ENCODE results near the gene HESX1. TPM values are rescaled to one million over a fixed set of nuclear protein-coding genes. Genes with fewer than 3 reads are reported as not detected.
A peak's percentile ranks its signal among the peaks of the same experiment; 100 is the strongest.

The HESX1 gene
- total RNA-seq, 1 donor = 0.52 TPM

DNA sequence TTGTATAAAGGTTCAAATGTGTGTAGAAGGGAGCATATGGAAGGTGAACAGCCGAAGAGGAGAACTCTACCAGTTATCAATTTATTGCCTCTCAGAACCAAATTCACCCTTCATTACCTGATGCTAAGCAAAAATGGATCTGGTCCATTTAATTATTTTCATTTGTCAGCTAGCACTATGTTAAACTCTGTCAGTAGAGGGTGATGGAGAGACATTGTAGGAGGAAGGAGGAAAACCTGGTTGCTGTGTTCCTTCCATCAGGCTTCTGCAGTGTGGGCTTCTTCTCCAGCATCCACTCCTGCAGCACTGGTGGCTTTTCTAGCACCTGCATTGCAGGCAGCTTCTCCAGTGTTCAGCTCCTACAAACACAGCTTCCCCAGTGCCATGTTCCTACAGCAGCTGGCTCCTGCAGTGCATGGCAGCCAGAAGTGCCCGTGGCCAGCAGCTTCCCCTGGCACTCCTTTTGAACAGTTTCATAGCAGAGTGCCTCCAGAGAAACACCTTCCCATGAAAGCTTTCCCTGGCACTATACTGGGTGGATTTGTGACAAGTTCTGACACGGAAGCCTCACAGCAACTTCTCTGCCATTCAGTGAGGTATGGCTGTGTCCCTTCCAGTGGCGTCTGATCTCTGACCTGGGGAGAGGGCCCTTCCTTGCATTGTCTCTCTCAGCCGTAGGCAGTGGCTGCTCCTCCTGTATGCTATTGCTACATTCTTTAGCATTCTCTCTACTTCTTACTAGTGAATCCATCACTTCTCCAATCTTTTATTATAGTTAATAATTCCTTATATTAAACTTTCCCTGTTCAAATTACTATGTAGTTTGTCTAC is 20.0 kb downstream of the HESX1 start:
- H3K4me1 ChIP-seq (ENCODE audit: insufficient read depth, low read length) = peaks cover 7% of the 10 kb centered on the region
- no peaks in the 10 kb centered on the region for H3K27me3 ChIP-seq (ENCODE audit: insufficient read depth, low read length)
- no peaks in the 10 kb centered on the region for H3K9me3 ChIP-seq (ENCODE audit: low read depth, low read length)
- H3K4me3 ChIP-seq (ENCODE audit: low read length) = no peak overlapping the region

GRCh38 chr3:57176045-57176444 is 23.7 kb downstream of the HESX1 start:
- Histone ChIP-seq H3K27me3 (ENCODE audit: insufficient read depth, low read length) (no peaks in the 10 kb centered on the region), H3K4me3 (ENCODE audit: low read length) (no peak overlapping the region), H3K9me3 (ENCODE audit: low read depth, low read length) (no peaks in the 10 kb centered on the region), H3K4me1 (ENCODE audit: insufficient read depth, low read length) (peaks cover 24% of the 10 kb centered on the region)

- Histone ChIP-seq H3K4me1 (ENCODE audit: insufficient read depth, low read length) (peaks cover 33% of the 10 kb centered on the region), H3K27me3 (ENCODE audit: insufficient read depth, low read length) (peaks cover 5% of the 10 kb centered on the region), H3K4me3 (ENCODE audit: low read length) (no peak overlapping the region), H3K9me3 (ENCODE audit: low read depth, low read length) (no peaks in the 10 kb centered on the region)
Observed at GRCh38 chr3:57173687-57174086, 26.1 kb downstream of the HESX1 start.

DNA sequence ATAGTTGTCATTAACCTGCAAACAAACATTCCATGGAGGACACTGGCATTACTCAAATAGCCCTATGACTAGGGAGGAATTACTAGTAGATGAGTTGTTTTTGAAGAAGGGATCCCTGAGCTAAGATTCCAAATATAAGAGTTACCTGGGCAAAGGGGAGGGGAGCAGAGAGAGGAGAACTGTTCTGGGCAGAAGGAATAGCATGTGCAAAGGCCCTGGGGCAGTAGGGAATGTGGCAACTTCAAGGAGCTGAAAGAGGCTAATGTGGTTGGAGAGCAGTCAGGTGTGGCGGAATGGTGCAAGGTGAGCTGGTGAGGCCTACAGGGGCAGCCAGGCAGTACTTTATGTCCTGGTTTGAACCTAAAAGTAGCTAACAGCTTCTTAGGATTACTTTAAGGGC is 28.8 kb downstream of the HESX1 start:
- Histone ChIP-seq H3K4me3 (ENCODE audit: low read length) (no peak overlapping the region), H3K9me3 (ENCODE audit: low read depth, low read length) (no peaks in the 10 kb centered on the region), H3K27me3 (ENCODE audit: insufficient read depth, low read length) (peaks cover 28% of the 10 kb centered on the region), H3K4me1 (ENCODE audit: insufficient read depth, low read length) (peaks cover 33% of the 10 kb centered on the region)

DNA sequence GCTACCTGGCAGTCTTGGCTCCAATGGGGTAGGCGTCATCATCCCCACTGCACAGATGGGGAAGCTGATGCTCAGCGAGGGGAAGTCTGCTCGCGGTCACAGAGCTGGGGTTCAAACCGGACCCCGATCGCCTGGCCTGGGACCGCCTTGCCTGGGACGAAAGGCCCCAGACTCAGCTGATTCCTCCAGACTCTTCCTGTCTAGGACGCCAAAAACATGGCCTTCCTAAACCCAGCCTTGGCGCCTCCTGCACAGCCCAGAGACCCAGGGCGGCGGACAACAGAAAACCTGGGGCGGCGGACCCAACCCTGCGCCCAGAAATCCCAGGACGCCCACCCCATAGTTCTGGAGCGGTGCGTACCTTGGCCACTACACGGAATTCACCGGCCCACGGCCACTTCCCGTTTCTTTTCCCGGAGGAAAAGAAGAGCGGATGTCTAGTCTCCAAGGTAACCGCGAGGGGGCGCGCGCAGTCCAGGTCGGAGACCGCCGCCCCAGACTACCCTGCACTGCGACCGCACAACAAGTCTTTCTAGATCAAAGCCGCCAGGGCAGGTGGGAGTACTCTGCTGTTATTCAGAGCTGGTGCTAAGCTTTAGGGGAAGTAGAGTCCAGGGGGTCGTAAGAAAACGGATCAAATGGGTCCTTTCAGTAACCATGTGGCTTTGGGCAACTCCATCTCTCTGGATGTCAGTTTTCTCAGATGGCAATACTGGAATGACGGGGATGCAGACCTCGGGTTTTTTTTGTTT is 29.7 kb downstream of the HESX1 start:
- Histone ChIP-seq H3K4me1 (ENCODE audit: insufficient read depth, low read length) (peaks cover 29% of the 10 kb centered on the region), H3K9me3 (ENCODE audit: low read depth, low read length) (no peaks in the 10 kb centered on the region), H3K4me3 (ENCODE audit: low read length) (no peak overlapping the region), H3K27me3 (ENCODE audit: insufficient read depth, low read length) (peaks cover 34% of the 10 kb centered on the region)

- Histone ChIP-seq H3K4me3 (ENCODE audit: low read length) (no peak overlapping the region), H3K27me3 (ENCODE audit: insufficient read depth, low read length) (peaks cover 43% of the 10 kb centered on the region), H3K4me1 (ENCODE audit: insufficient read depth, low read length) (peaks cover 29% of the 10 kb centered on the region), H3K9me3 (ENCODE audit: low read depth, low read length) (no peaks in the 10 kb centered on the region)
Observed at GRCh38 chr3:57169108-57169507, 30.7 kb downstream of the HESX1 start.

DNA sequence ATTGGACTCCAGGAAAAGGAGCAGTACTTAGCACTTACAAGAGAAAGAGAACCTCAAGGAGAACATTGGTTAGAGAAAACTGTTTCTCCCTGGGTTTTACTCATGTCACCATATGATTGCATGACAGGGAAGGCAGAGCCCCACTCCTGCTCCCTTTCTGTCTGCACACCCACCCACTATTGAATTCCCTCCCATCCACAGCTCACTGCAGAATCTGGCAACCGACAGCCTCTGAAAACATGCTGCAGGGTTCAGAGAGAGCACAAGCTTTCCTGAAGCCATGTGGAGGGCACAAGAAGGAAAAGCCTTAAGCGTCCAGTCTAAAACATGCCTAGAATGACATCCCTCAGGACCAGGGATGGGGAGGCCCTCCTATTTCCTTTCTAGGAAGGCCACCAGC is 31.6 kb downstream of the HESX1 start:
- H3K27me3 ChIP-seq (ENCODE audit: insufficient read depth, low read length) = peaks cover 50% of the 10 kb centered on the region
- peaks cover 22% of the 10 kb centered on the region for H3K4me1 ChIP-seq (ENCODE audit: insufficient read depth, low read length)
- H3K9me3 ChIP-seq (ENCODE audit: low read depth, low read length) = no peaks in the 10 kb centered on the region
- no peak overlapping the region for H3K4me3 ChIP-seq (ENCODE audit: low read length)

DNA sequence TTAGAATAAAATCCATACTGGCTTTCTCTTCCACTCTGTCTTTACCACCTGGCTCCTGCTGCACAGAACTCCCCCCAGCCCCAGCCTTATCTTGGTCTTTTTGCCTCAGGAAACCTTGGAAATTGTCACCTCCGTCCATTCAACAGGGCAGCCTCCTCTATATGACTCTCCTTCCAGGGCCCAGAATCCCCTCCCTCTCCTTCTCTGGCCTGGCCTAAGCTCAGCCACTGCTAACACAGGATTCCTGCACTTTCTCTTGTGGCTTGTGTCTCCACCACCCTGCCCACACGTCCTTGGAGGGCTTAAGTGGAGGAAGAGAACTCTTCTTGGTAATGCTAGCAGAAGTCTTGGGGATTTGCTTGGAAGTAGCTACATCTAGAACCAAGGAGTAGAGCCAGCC is 33.1 kb downstream of the HESX1 start:
- H3K9me3 ChIP-seq (ENCODE audit: low read depth, low read length) = no peaks in the 10 kb centered on the region
- peaks cover 22% of the 10 kb centered on the region for H3K4me1 ChIP-seq (ENCODE audit: insufficient read depth, low read length)
- H3K4me3 ChIP-seq (ENCODE audit: low read length) = no peak overlapping the region
- peaks cover 64% of the 10 kb centered on the region for H3K27me3 ChIP-seq (ENCODE audit: insufficient read depth, low read length)

- H3K27me3 ChIP-seq (ENCODE audit: insufficient read depth, low read length) = peaks cover 74% of the 10 kb centered on the region
- no peak overlapping the region for H3K4me3 ChIP-seq (ENCODE audit: low read length)
- H3K9me3 ChIP-seq (ENCODE audit: low read depth, low read length) = no peaks in the 10 kb centered on the region
- peaks cover 22% of the 10 kb centered on the region for H3K4me1 ChIP-seq (ENCODE audit: insufficient read depth, low read length)
Observed at GRCh38 chr3:57165641-57166040, 34.1 kb downstream of the HESX1 start.

GRCh38 chr3:57164657-57165573 is 34.9 kb downstream of the HESX1 start, which contains the start of gene IL17RD:
TSS of gene IL17RD (minus strand) at chr3:57165353. CDS start at chr3:57165286, 67 bp downstream.
- Histone ChIP-seq H3K4me1 (ENCODE audit: insufficient read depth, low read length) (peaks cover 16% of the 10 kb centered on the region), H3K4me3 (ENCODE audit: low read length) (peak within 1 kb of the TSS; percentile 34), H3K27me3 (ENCODE audit: insufficient read depth, low read length) (peaks cover 74% of the 10 kb centered on the region), H3K9me3 (ENCODE audit: low read depth, low read length) (no peaks in the 10 kb centered on the region)

DNA sequence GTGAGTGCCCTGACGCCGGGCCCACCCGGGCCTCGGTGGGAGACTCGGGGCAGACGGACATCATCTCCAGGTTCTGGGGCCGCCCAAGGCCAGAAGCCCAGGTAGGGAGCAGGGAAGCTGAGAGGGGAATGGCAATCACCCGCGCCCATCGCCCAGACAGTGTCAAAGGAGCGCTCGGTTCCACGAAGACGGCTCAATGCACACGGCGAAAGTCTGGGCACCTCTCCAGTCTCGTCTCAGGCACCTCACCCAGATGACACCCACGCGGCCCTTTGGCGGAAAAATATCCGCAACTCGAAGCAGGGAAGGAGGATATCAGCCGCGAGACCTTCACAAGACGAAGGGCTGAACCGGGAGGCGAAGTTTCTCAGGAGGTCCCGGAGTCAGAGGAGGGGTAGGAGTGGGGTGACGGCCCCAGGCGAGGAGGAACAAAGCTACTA is 35.5 kb downstream of the HESX1 start:
- Histone ChIP-seq H3K9me3 (ENCODE audit: low read depth, low read length) (no peaks in the 10 kb centered on the region), H3K4me1 (ENCODE audit: insufficient read depth, low read length) (peaks cover 16% of the 10 kb centered on the region), H3K27me3 (ENCODE audit: insufficient read depth, low read length) (peaks cover 74% of the 10 kb centered on the region), H3K4me3 (ENCODE audit: low read length) (no peak overlapping the region)

- Histone ChIP-seq H3K4me1 (ENCODE audit: insufficient read depth, low read length) (peaks cover 20% of the 10 kb centered on the region), H3K9me3 (ENCODE audit: low read depth, low read length) (no peaks in the 10 kb centered on the region), H3K4me3 (ENCODE audit: low read length) (no peak overlapping the region), H3K27me3 (ENCODE audit: insufficient read depth, low read length) (peaks cover 71% of the 10 kb centered on the region)
Observed at GRCh38 chr3:57163751-57164150, 36.0 kb downstream of the HESX1 start.

DNA sequence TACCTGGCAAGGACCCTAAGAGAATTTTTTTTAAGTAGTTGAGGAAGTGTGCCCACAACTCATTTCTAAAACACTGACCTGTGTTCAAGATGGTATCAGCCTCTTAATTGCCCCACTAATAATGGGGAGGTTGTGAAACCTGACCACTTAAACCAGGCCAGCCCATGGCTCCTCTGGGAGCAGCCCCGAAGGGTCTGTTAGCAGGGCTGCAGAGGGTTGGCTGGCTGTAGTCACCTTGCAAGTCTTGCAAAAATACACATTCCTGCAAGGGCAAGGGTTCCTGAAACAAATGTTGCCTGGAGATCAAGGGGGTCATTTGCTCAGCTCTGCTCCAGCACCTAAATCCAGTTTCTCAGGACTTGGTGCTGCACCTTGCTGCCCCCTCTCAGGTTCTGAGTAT is 37.9 kb downstream of the HESX1 start:
- Histone ChIP-seq H3K9me3 (ENCODE audit: low read depth, low read length) (no peaks in the 10 kb centered on the region), H3K4me1 (ENCODE audit: insufficient read depth, low read length) (peaks cover 20% of the 10 kb centered on the region), H3K4me3 (ENCODE audit: low read length) (no peak overlapping the region), H3K27me3 (ENCODE audit: insufficient read depth, low read length) (peaks cover 74% of the 10 kb centered on the region)

GRCh38 chr3:57160765-57161538 is 38.8 kb downstream of the HESX1 start:
- Histone ChIP-seq H3K27me3 (ENCODE audit: insufficient read depth, low read length) (peaks cover 70% of the 10 kb centered on the region), H3K4me1 (ENCODE audit: insufficient read depth, low read length) (peaks cover 20% of the 10 kb centered on the region), H3K4me3 (ENCODE audit: low read length) (no peak overlapping the region), H3K9me3 (ENCODE audit: low read depth, low read length) (no peaks in the 10 kb centered on the region)
